Occipital lobe (tissue), 2 donors: Measurements from ENCODE around the gene GATC. TPM values are rescaled to one million over a fixed set of nuclear protein-coding genes. Genes with fewer than 3 reads are reported as not detected.
"Not testable (repeated sequence)": the region's sequence is repeated elsewhere in the genome, so short reads cannot be mapped to it uniquely, and the experiment has no call there.

ENCODE experiments used
- DNase-seq: peaks from one replicate; lab custom pipeline; 2025; lab: John Stamatoyannopoulos, UW
- total RNA-seq: library from RNA; depleted of rRNA; stranded (reverse); fragments of >200 nt; gene quantifications from one replicate; pipeline ENCODE4 v1.2.3, GENCODE V29; 2014

The GATC gene
- total RNA-seq, 1 donor from 2014 or later, result 27.6 TPM

DNA sequence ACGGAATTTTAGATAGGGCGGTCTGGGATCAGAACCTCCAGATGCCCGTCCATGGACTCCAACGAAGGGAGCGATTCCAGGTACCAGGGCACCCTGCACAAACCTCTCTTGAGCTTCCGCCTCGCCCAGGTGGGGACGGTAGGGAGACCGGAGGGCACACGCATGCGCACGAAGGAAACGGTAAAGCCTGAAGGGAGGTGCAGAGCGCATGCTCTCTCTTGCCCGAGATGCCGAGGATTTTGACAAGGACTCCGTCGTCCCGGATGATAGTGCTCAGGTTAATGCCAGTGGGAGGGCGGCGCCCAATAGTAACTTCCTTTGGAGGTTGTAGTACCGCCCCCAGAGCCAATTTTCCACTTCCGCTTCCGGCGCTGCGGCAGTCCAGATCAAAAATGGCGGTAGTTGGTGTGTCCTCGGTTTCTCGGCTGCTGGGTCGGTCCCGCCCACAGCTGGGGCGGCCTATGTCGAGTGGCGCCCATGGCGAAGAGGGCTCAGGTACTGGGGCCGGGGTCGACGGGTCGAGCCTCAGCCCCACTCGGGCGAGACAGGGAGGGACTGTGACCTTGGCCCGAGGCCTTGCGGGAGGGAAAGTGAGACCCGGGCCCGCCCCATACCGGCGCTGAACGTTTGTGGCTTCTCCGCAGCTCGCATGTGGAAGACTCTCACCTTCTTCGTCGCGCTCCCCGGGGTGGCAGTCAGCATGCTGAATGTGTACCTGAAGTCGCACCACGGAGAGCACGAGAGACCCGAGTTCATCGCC lies 8.3 kb upstream of the GATC start, which contains the start of gene COX6A1:
Gene COX6A1 (plus strand): TSS at position 379 of the 760 bp plus-strand sequence. CDS start 14 bp downstream, at position 393.
- DNase-seq, result peak; percentile 94

DNA sequence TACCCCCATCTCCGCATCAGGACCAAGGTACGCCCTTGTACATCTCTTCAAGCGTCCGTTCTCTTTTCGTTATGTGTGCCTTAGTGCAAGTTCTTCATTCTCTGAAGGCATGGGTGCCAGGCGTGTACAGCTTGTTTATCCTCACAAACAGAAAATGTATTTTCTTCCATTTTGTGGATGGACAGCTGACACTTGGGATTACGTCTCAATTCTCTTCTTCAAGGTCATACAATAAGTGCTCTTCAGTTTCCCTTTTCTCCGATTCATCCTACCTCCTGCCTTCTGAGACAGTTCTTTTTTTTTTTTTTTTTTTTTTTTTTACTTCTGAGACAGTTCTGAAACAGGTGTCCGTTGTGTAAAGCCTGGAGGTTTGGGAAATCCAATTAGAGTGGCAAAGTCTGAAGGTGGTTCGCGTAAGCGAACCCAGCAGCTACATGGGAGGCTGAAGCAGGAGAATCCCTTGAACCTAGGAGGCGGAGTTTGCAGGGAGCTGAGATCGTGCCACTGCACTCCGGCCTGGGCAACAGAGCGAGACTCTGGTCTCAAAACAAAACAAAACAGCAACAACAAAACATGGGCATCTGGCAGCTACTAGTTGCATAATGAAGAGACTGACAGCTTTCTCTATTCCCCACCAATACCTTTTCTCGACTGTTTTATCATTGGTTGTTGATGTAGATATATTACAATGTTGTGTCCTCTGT lies 7.6 kb upstream of the GATC start:
- no peak for DNase-seq

DNA sequence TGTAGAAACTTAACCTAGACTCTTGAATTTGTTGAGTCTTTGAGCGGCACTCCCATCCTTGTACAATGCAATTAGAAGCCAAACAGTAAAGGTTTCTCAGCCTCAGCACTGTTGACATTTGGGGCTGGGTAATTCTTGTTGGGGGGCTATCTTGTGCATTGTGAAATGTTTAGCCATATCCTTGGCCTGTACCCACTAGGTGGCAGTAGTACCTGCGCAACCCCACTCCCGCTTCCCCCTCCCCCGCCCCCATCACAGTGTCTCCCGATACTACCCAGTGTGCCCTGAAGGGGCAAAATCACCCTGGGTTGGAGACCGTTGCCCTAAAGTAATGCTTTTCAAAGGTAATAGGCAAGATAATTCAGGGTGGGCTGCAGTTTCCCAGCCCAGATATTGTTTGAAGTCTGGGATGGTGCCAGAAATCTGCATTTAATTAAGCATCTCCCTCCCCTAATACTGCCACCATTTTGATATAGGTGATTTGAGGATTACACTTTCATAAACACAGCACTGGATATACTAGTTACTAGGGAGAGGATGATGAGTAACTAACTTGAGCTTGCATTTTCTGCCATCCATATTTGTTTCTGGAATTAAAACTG lies 6.5 kb upstream of the GATC start:
- DNase-seq, result no peak

DNA sequence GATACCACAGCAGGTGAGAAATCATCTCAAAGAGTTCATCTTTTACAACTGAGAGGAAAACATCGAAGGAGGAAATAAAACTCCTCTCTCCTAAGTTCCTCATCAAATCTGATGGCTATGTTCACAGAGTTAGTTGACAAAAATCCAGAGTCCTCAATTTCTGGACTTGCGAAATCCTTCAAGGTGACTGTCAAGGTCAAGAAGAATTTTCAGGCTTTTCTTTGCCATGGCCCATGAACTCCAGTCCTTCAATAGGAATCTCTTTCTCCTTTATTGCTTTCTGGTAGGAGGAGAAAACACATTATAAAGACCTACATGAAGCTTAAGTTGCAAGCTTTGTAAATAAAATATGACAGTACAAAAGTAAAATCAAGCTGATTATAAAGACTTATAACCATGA lies 1.6 kb upstream of the GATC start:
- no peak for DNase-seq

DNA sequence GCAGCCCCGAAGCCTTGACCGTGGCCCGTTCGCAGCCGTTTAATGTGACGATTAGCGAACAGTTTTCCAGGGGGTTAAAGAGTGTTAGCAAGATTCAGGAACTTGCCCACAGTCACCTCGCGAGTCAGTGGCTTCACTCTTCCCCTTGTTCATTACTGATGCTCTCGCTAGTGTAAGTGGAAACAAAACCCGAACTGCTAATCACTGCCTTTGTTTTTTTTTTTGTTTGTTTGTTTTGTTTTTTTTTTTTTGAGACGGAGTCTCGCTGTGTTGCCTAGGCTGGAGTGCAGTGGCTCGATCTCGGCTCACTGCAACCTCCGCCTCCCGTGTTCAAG lies 567 bp downstream of the GATC start:
- not testable (repeated sequence) for DNase-seq

DNA sequence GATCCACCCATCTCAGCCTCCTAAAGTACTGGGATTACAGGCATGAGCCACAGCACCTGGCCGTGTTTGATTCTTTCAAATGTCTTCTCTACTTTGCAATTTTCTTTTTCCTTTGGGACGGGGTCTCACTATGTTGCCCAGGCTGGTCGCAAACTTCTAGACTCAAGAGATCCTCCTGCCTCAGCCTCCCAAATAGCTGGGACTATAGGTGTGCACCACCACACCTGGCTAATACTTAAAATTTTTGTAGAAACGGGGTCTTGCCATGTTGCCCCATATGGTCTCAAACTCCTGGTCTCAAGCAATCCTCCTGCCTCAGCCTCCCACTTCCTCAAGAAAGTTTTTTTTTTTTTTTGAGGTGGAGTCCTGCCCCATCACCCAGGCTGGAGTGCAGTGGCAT lies 1.7 kb downstream of the GATC start:
- DNase-seq, result no peak

DNA sequence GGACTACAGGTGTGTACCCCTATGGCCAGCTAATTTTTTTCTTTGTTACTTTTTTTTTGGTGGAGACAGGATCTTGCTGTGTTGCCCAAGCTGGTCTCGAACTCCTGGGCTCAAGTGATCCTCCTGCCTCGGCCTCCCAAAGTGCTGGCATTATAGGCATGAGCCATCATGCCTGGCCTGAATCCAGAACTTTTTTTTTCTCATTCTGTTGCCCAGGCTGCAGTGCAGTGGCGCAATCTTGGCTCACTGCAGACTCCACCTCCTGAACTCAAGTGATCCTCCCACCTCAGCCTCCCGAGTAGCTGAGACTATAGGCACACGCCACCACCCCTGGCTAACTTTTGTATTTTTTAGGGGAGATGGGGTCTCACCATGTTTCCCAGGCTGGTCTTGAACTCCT lies 6.3 kb downstream of the GATC start:
- DNase-seq, result not testable (repeated sequence)

DNA sequence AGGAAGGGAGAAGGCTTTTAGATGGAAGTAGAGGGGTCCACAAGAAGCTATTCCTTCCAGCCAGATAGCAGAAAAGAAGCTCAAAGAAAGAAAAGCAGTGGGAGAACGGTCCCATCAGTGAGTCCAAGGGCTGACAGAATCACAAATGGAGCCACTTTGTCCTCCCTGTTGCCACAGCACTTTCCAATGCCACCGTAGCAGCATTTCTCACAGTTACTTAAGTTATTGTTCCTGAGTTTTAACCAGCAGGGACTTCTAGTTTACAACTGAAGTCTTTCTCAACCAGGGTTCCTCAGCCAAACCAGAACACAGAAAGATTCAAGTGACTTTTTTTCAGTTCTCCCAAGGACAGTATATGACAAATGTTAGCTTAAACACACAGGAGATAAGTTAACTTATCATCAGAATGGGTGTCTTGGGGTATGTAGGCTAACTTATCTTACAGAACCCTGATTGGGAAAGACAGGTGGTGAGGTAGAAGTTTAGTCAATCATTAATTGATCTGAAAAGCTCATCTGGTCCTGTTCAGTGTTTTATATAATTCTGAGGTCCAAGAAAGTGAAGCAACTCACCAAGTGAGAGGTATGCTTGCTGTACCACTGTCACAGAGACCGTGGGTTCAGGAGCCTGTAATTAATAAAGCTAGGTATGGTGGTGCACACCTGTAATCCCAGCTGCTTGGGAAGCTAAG lies 7.0 kb downstream of the GATC start:
- no peak for DNase-seq

DNA sequence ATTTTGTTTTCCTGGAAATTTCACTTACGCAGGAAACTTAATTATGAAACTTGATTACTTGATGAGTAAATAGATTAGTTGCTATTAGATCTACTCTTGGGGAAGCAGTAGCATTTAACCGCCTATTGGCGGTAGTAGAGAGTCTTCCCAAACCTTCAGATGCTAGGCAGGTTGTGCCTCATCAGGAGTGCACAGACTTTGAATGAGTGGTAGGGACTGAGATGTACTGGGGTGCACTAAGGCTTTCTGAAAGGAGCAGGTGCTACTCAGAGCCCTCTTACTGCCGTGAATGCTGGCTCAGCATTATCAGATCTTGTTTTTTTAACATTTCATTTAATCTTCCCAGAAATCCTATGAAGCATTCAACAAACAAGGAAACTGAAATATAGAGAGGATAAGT lies 7.7 kb downstream of the GATC start:
- no peak for DNase-seq

DNA sequence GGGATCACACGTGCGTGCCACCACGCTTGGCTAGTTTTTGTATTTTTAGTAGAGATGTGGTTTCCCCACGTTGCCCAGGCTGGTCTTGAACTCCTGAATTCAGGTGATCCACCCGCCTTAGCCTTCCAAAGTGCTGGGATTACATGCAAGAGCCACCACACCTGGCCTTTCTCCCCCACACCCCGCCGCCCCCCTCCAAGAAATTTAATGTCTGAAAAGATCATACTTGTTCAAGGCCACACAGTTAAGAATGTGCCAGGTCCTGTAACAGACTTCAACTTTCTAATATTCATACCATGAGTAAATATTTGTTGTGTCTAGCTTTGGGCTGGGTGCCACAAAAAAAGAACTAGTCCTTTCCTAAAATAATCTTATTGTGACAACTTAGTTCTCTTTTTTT lies 9.1 kb downstream of the GATC start:
- DNase-seq, result no peak

DNA sequence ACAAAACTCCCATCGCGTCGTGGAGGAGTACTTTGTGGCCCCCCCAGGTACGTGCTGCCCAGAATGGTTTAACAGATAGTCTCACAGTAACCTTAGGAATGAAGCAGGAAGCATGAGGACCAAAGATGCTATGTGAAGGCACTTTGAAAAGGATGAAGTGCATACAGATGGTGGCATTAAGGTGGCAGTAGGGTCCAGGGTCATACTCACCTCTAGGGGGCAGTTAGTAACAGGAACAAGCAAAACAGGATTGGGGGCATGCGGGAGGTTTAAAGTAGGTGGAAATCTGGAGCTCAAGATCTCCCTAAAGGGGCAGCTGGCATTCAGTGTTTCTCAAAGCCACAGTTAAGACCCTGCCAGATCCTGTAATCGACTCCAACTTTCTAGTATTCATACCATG lies 10.9 kb downstream of the GATC start:
- DNase-seq, result no peak

DNA sequence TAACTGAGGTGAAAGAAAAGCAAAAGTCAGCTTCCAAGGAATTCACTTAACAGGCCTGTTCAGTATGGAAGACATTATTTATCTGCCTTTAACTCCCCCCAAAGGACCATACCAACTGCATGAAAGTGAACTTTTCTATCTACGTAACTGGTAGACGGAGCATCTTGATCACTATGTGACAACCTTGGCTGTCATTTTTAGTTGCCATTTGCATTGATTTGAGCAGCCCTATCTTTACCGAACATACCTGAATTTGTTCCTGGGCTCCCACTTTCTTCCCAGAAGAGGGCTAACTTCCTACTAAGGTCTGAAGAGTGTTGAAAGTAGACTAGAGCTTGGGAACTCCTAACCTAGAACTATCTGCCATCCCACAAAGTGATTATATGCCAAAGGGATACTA lies 13.9 kb downstream of the GATC start:
- DNase-seq, result no peak

DNA sequence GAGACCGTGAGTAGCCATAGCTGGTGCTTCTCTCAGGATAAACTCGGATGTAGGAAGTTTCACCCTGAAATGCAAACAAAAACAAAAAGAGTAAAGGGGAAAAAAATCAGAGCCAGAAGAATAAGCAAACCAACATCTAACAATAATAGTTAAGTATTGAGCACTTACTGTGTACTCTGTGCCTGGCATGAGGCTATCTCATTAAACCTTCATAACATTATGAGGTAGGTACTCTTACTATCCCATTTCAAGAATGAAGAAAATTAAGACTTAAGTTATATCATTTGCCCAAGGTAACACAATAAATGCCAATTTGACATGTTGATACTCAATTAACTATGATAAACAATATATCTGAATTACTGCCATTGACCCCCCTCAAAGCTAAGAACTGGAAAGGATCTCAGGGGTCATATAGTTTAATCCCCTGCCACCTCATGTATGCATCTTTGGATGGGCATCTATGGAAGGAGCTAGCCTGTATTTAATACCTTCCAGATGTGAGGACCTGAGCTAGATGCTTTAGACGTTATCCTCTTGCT lies 15.9 kb downstream of the GATC start:
- no peak for DNase-seq

DNA sequence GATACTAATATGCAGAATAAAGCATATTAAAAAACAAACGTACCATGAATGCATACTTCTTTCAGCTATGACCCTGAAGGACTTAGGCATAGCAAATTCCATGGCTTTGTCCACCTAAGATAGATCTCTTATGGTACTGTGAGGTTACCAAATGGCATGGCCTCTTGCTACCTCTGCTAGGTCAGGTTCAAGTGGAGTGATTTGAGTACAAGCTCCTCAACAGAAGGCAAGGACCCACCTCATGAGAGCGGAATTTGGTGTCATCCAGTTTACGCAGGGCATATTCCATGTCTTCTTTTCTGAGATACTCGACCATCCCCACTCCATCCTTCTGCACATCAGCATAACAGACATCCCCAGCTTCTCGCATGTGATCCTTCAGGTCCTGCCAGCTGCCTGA lies 17.5 kb downstream of the GATC start:
- DNase-seq, result no peak

DNA sequence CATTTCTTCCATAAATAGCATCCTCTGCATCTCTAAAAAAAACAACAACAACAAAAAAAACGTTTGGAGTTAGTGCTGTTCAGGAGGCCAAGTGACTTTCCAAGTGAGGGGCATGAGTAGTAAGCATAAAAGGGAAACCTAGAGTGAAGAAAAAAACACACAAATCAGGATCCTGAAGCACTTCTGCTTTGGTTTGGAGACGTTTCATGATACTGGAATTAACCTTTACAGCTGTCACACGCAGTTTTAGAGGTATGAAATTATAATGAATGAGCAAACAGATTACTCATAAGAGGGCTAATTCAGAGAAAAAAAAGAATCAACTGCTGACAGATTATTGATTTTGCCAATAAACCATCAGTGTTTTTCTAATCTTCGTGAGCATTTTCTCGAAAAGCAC lies 19.5 kb downstream of the GATC start:
- DNase-seq, result no peak

DNA sequence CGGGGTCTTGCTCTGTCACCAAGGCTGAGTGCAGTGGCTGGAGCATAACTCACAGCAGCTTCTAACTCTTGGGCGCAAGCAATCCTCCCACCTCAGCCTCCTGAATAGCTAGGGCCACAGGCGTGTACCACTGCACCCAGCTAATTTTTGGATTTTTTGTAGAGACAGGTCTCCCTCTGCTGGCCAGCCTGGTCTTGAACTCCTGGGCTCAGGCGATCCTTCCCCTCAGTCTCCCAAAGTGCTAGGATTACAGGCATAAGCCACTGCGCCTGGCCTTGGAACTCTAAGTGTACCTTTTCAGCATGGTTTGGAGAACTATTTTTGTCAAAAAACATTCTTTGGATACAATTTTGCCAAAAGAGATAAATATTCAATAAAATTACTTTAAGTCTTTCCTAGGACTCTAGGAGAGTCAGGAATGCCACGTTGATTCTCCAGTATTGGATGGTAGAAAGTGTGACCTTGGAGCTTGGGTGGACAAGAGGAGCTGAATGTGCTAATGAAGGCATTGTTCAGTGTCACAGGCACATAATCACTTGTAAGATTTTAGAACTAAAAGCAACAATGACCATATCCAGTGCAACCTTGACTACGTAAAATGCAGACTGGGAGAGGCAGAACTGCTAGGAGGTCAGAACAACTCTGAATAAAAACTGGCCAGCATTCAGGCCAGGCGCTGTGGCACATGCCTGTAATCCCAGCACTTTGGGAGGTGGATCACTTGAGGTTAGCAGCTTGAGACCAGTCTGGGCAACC lies 20.5 kb downstream of the GATC start:
- DNase-seq, result no peak

DNA sequence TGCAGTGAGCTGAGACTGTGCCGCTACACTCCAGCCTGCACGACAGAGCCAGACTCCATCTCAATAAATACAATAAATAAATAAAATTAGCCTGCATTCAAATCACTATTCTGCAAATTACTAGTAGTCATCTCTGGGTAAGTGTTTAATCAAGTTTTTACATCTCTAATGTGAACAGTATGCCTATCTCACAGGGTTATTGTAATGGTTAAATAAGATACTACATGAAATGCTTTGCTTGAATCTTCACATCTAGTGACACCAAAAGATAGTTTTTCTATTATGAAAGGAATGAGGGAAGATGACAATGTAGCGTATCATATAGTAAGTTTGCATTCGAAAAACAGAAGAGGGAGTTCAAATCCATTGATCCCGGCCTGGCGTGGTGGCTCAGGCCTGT lies 21.2 kb downstream of the GATC start:
- no peak for DNase-seq

DNA sequence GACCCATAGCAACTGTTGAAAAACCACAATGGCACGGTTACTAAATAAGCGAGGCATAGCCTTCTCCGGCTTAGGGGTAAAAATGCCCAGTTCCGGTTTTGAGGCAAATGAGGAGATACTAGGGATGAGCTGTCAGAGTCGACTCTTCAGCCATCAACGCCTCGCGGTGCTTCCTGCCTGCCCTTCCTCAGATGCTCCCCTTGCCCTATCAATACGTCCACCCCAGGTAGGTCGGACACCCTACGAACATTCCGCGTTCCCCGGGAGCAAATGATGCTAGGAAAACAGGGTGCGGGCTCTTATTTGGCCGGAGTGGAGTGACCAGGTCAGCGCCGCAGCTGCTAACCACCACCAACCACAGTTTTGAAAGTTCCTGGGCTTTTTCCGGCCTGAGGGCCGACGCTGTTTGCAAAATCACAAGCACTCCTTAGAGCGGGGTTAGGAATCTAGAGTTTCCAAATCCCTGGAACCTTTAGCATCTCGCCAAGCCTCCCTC lies 22.1 kb downstream of the GATC start:
- no peak for DNase-seq

DNA sequence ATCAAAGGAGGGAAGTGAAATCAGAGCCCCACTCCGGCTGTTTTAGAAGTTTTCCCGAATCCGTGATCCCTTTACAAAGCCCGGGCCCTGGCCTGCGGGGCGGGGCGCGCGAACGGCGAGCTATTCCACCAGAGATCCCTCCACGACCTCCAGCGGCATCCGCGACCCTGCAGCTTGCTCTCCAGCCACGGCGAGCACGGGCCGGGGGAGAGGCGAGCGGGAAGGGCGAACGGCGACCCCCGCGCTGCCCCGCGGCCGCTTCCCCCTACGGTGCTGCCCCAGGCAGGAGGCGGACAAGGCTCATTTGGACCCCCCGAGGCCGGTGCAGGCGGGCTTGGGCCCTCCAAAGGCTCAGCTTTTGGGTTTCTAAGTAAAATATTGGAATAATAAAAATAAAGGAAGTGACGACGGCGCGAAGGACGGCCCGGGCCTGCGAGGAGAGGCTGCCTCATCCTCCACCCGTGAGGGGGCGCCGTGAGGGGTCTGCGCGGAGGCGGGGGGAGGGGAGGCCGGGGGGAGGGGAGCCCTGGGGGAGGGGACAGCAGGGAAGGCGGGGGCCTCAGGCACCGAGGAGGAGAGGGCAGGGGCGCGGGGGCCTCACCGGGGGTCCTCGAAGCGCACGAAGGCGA lies 22.7 kb downstream of the GATC start:
- DNase-seq, result no peak

DNA sequence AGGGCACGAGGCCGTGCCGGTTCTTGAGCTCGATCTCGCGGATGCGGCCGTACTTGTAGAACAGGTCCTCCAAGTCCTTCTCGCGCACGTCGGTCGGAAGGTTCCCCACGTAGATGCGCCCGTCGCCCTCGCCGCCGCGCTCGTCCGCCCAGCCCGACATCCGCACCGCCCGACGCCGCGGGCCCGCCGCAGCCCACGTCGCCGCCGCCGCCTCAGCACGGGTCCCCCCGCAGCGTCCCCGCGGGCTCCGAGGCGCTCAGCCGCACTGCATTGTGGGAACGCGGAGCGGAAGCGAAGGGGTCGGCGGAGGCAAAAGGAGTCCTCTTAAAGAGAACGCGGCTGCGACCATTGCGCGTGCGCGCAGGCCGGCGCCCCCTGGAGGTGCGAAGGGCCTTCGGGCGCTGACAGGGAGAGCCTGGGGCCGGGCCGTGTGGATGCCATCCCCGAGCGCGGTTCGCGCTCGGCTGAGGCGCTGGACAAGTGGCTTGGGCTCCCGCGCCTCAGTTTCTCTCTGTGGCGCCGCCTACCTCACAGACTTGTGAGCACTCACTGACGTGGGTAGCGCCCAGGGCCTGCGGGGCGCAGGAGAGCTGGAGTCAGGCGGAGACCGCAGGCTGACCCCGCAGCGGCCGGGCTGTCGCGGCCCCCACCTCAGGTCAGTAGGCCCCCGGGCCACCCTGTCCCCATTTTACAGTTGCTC lies 23.4 kb downstream of the GATC start, which contains the start of gene SRSF9:
Gene SRSF9 (minus strand): TSS at position 299 of the 700 bp plus-strand sequence. CDS start 139 bp downstream, at position 160.
- DNase-seq, result peak; percentile 93
